ENCODE measurements around the gene ARL3. TPM values are rescaled to one million over a fixed set of nuclear protein-coding genes. Genes with fewer than 3 reads are reported as not detected.

Gene ARL3
- total RNA-seq, 1 donor from 2014 or later = 5.9 TPM

GRCh38 chr10:102639537-102639936, 74.7 kb downstream of the ARL3 start:
- Histone ChIP-seq H3K4me3 (ENCODE audit: low read depth, low read length) (no peak overlapping the region), H3K27me3 (ENCODE audit: control insufficient read depth, insufficient read depth, low read length) (no peaks in the 10 kb centered on the region), H3K36me3 (ENCODE audit: control insufficient read depth, insufficient read depth, low read length) (no peaks in the 10 kb centered on the region)
- no peak for DNase-seq (ENCODE audit: low read depth)
- TF ChIP-seq, protein P1, sequence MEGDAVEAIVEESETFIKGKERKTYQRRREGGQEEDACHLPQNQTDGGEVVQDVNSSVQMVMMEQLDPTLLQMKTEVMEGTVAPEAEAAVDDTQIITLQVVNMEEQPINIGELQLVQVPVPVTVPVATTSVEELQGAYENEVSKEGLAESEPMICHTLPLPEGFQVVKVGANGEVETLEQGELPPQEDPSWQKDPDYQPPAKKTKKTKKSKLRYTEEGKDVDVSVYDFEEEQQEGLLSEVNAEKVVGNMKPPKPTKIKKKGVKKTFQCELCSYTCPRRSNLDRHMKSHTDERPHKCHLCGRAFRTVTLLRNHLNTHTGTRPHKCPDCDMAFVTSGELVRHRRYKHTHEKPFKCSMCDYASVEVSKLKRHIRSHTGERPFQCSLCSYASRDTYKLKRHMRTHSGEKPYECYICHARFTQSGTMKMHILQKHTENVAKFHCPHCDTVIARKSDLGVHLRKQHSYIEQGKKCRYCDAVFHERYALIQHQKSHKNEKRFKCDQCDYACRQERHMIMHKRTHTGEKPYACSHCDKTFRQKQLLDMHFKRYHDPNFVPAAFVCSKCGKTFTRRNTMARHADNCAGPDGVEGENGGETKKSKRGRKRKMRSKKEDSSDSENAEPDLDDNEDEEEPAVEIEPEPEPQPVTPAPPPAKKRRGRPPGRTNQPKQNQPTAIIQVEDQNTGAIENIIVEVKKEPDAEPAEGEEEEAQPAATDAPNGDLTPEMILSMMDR (IDR thresholded peaks at IDR 0.05; ENCODE audit: insufficient read depth, low read length, poor library complexity, severe bottlenecking) = no peak

DNA sequence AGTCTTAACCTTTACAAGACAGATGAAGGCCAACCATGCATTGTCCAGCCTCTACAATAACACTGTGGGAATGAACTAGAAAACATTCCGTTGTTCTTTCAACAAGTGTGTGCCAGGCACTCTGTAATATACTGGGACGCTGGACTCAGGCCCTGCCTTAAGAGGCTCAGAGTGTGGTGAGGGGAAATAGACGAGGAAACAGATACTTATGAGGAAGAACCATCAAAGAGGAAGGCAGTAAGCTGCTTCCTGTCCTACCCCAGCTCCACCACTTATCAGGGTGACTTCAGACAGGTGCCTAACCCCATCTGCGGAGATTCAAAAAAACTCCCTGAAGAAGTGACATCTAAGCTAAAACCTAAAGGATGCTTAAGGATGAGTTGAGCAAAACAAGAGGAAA, 78.8 kb downstream of the ARL3 start:
- TF ChIP-seq, protein P1 (IDR thresholded peaks at IDR 0.05; ENCODE audit: insufficient read depth, low read length, poor library complexity, severe bottlenecking) = no peak
- Histone ChIP-seq H3K27me3 (ENCODE audit: control insufficient read depth, insufficient read depth, low read length) (no peaks in the 10 kb centered on the region), H3K4me3 (ENCODE audit: low read depth, low read length) (no peak overlapping the region), H3K36me3 (ENCODE audit: control insufficient read depth, insufficient read depth, low read length) (no peaks in the 10 kb centered on the region)
- no peak for DNase-seq (ENCODE audit: low read depth)

GRCh38 chr10:102634686-102635085, 79.5 kb downstream of the ARL3 start:
- H3K4me3 ChIP-seq (ENCODE audit: low read depth, low read length) = no peak overlapping the region
- TF ChIP-seq, protein P1 (IDR thresholded peaks at IDR 0.05; ENCODE audit: insufficient read depth, low read length, poor library complexity, severe bottlenecking) = no peak
- DNase-seq (ENCODE audit: low read depth) = no peak
- H3K36me3 ChIP-seq (ENCODE audit: control insufficient read depth, insufficient read depth, low read length) = no peaks in the 10 kb centered on the region
- H3K27me3 ChIP-seq (ENCODE audit: control insufficient read depth, insufficient read depth, low read length) = no peaks in the 10 kb centered on the region

GRCh38 chr10:102633848-102634247, 80.3 kb downstream of the ARL3 start:
- Histone ChIP-seq H3K36me3 (ENCODE audit: control insufficient read depth, insufficient read depth, low read length) (no peaks in the 10 kb centered on the region), H3K4me3 (ENCODE audit: low read depth, low read length) (no peak overlapping the region), H3K27me3 (ENCODE audit: control insufficient read depth, insufficient read depth, low read length) (no peaks in the 10 kb centered on the region)
- TF ChIP-seq, protein P1 (IDR thresholded peaks at IDR 0.05; ENCODE audit: insufficient read depth, low read length, poor library complexity, severe bottlenecking) = no peak
- DNase-seq (ENCODE audit: low read depth) = no peak

DNA sequence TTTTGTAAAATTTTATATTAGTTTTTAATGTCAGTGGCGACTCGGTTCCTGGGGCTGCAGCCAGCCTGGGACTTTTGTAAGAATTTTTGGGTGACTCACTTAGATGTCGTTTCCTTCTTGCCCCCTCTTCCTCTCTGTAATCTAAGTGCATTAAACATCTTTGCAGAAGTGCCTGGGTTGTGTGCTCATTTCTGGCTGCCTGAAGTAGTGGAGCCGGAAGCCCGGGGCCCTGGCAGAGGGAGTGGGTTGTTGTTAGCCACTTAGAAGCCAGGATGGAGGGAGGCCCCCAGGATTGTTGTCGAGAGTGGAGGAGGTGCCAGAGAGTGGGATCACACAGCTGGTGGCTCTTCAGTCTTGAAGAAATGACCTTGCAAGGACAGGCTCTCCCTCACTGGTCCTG, 80.9 kb downstream of the ARL3 start:
- Histone ChIP-seq H3K4me3 (ENCODE audit: low read depth, low read length) (no peak overlapping the region), H3K27me3 (ENCODE audit: control insufficient read depth, insufficient read depth, low read length) (no peaks in the 10 kb centered on the region), H3K36me3 (ENCODE audit: control insufficient read depth, insufficient read depth, low read length) (no peaks in the 10 kb centered on the region)
- no peak for DNase-seq (ENCODE audit: low read depth)
- TF ChIP-seq, protein P1 (IDR thresholded peaks at IDR 0.05; ENCODE audit: insufficient read depth, low read length, poor library complexity, severe bottlenecking) = no peak

GRCh38 chr10:102632394-102633111, 81.6 kb downstream of the ARL3 start:
- DNase-seq (ENCODE audit: low read depth) = no peak

More at GRCh38 chr10:102632394-102633111, 81.6 kb downstream of the ARL3 start:
- TF ChIP-seq, protein P1 (IDR thresholded peaks at IDR 0.05; ENCODE audit: insufficient read depth, low read length, poor library complexity, severe bottlenecking) = no peak
- Histone ChIP-seq H3K36me3 (ENCODE audit: control insufficient read depth, insufficient read depth, low read length) (no peaks in the 10 kb centered on the region), H3K27me3 (ENCODE audit: control insufficient read depth, insufficient read depth, low read length) (no peaks in the 10 kb centered on the region), H3K4me3 (ENCODE audit: low read depth, low read length) (no peak overlapping the region)
